ENCODE data around the gene ANGPTL2.

DNA sequence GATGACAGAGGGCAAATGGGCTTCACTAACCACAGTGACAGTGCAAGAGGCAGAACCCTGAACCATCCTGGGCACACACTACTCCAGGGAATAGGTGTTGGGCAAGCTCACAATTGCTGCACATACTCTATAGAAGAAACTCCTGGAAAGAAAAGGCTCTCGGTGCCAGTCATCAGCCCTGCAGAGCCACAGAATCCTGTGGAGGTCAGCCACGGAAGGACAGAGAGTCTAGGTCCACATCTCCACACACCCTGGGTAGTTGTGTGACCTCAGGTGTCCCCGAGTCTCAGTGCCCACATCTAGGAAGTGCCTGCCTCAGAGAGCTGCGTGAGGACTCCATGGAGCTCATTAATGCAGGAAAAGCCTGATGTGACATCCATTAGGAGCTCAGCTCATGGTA is 16.0 kb upstream of the ANGPTL2 start:
- TF ChIP-seq, protein P1, sequence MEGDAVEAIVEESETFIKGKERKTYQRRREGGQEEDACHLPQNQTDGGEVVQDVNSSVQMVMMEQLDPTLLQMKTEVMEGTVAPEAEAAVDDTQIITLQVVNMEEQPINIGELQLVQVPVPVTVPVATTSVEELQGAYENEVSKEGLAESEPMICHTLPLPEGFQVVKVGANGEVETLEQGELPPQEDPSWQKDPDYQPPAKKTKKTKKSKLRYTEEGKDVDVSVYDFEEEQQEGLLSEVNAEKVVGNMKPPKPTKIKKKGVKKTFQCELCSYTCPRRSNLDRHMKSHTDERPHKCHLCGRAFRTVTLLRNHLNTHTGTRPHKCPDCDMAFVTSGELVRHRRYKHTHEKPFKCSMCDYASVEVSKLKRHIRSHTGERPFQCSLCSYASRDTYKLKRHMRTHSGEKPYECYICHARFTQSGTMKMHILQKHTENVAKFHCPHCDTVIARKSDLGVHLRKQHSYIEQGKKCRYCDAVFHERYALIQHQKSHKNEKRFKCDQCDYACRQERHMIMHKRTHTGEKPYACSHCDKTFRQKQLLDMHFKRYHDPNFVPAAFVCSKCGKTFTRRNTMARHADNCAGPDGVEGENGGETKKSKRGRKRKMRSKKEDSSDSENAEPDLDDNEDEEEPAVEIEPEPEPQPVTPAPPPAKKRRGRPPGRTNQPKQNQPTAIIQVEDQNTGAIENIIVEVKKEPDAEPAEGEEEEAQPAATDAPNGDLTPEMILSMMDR (IDR thresholded peaks at IDR 0.05), result no peak
- TF ChIP-seq RAD21 (conservative IDR thresholded peaks at IDR 0.05 in 1 of 2, IDR thresholded peaks at IDR 0.05 in 1 of 2), result no peak
- no peak for TF ChIP-seq POLR2A (IDR thresholded peaks at IDR 0.05; ENCODE audit: low read length)
- no peak for TF ChIP-seq EP300 (IDR thresholded peaks at IDR 0.05)
- TF ChIP-seq, protein P2, sequence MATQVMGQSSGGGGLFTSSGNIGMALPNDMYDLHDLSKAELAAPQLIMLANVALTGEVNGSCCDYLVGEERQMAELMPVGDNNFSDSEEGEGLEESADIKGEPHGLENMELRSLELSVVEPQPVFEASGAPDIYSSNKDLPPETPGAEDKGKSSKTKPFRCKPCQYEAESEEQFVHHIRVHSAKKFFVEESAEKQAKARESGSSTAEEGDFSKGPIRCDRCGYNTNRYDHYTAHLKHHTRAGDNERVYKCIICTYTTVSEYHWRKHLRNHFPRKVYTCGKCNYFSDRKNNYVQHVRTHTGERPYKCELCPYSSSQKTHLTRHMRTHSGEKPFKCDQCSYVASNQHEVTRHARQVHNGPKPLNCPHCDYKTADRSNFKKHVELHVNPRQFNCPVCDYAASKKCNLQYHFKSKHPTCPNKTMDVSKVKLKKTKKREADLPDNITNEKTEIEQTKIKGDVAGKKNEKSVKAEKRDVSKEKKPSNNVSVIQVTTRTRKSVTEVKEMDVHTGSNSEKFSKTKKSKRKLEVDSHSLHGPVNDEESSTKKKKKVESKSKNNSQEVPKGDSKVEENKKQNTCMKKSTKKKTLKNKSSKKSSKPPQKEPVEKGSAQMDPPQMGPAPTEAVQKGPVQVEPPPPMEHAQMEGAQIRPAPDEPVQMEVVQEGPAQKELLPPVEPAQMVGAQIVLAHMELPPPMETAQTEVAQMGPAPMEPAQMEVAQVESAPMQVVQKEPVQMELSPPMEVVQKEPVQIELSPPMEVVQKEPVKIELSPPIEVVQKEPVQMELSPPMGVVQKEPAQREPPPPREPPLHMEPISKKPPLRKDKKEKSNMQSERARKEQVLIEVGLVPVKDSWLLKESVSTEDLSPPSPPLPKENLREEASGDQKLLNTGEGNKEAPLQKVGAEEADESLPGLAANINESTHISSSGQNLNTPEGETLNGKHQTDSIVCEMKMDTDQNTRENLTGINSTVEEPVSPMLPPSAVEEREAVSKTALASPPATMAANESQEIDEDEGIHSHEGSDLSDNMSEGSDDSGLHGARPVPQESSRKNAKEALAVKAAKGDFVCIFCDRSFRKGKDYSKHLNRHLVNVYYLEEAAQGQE (IDR thresholded peaks at IDR 0.05), result no peak
- no peak for TF ChIP-seq RARB (CRISPR knock-in tag; IDR thresholded peaks at IDR 0.05)

Measured in A549 (cell line).